Activated CD4-positive, alpha-beta memory T cell treated with anti-CD3 and anti-CD28 coated beads, Interleukin-2, amount 10 ng/mL, durations not matched to agents 7 days and 5 days (primary cell): ENCODE results near the gene EXD1. TPM values are rescaled to one million over a fixed set of nuclear protein-coding genes. Genes with fewer than 3 reads are reported as not detected.

Experiments used
- total RNA-seq, 2 experiments: library from RNA; stranded (reverse); gene quantifications; one replicate each; pipeline ENCODE4 v1.2.3, GENCODE V29; 2021

Gene EXD1
- total RNA-seq, 2 experiments from 2014 or later = not detected

Other genes starting within 250 kb of the EXD1 start
- 10 to 100 TPM; 21.8 to 22.1 TPM for gene INO80, start 114.5 kb downstream of the EXD1 start, total RNA-seq
- 10 to 100 TPM; 60.1 to 68.9 TPM for gene CHP1, start 511 bp upstream of the EXD1 start, total RNA-seq
- 10 to 100 TPM; 15.2 to 15.4 TPM for gene OIP5, start 101.8 kb upstream of the EXD1 start, total RNA-seq
- gene NUSAP1, start 102.1 kb upstream of the EXD1 start, total RNA-seq = 100 to 1,000 TPM; 243 to 251 TPM
- gene NDUFAF1, start 171.7 kb upstream of the EXD1 start, total RNA-seq = 10 to 100 TPM; 15.7 to 17.9 TPM
- 10 to 100 TPM; 33.9 to 37.1 TPM for gene RTF1, start 186.3 kb upstream of the EXD1 start, total RNA-seq